ENCODE results near the gene ATXN7L1. TPM values are rescaled to one million over a fixed set of nuclear protein-coding genes. Genes with fewer than 3 reads are reported as not detected.

ATXN7L1 gene
- total and polyA plus RNA-seq, 2 of the 8 experiments (the other 6 are each of a cell fraction or from before 2014, with no cell fraction given): 14.3 to 34.0 TPM

DNA sequence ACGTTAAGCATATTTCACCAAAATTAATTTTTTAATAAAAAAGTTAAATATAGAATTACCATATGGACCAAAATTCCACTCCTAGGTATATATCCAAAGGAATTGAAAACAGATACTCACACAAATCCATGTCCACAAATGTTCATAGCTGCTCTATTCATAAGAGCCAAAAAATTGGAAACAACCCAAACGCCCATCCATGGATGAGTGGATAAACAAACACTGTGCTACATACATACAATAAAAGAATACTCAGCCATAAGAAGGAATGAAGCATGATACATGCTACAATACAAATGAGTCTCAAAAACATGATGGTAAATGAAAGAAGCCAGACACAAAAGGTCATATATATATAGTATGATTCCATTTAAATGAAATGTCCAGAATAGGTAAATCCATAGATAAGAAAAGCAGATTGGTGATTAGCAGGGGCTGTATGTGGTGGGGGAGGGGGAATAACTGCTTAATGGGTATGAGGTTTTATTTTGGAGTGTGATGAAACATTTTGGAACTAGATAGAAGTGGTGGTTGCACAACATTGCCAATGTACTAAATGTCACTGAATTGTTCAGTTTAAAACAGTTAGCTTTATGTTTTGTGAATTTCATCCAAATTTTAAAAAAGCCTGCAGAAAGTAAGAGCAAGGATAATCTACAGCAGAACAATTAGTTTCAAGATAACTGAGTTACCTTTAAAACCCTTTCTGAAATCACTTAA is 193.9 kb downstream of the ATXN7L1 start (continued):
- no peak for TF ChIP-seq BRCA1 (IDR thresholded peaks at IDR 0.05; ENCODE audit: low read depth, low read length)
- no peak for TF ChIP-seq HDAC6 (IDR thresholded peaks at IDR 0.05; ENCODE audit: low read depth, low read length)
- TF ChIP-seq EZH2 (IDR thresholded peaks at IDR 0.05; ENCODE audit: low read depth, low read length, severe bottlenecking): no peak

All from H1 (cell line).